ENCODE results near the gene NCKAP5. TPM values are rescaled to one million over a fixed set of nuclear protein-coding genes. Genes with fewer than 3 reads are reported as not detected.

NCKAP5 gene
- total RNA-seq, 2 donors from 2014 or later = not detected

DNA sequence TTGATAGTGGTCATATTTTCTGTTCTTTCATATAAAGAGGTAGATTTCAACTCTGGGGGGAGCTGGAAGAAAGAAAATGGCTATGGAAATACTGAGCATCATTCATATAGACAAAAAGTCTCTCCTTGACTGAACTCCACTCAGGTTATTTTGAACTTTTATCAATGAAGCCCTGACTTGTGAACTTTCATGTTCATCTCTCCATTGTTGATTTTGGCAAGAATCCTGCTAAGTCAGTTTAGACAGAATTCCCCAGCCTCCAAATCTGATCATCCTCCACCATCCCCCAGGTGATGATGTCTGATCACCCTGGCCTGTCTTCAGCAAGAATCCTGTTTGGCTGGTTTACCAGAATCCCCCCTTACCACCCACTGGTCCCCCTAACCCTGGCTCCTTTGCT is 395.0 kb downstream of the NCKAP5 start:
- Mint-ChIP-seq H3K4me3 (no peak overlapping the region), H3K9me3 (no peaks in the 10 kb centered on the region), H3K4me1 (ENCODE audit: low read depth) (no peaks in the 10 kb centered on the region), H3K27ac (no peak overlapping the region), H3K27me3 (ENCODE audit: low read depth) (no peaks in the 10 kb centered on the region), H3K36me3 (ENCODE audit: insufficient read depth in 2 of 2) (peaks cover 0 to 1% of the 10 kb centered on the region in 2 donors)
- DNase-seq = no peak
- ATAC-seq (replicated peaks in 1 of 2) = no peak

GRCh38 chr2:133171393-133172004 is 396.8 kb downstream of the NCKAP5 start:
- Mint-ChIP-seq H3K36me3 (ENCODE audit: insufficient read depth in 2 of 2) (no peaks in the 10 kb centered on the region), H3K9me3 (no peaks in the 10 kb centered on the region), H3K27ac (no peak overlapping the region), H3K4me3 (no peak overlapping the region), H3K27me3 (ENCODE audit: low read depth) (no peaks in the 10 kb centered on the region), H3K4me1 (ENCODE audit: low read depth) (no peaks in the 10 kb centered on the region)
- DNase-seq (no peak), ATAC-seq (replicated peaks in 1 of 2) (no peak)

DNA sequence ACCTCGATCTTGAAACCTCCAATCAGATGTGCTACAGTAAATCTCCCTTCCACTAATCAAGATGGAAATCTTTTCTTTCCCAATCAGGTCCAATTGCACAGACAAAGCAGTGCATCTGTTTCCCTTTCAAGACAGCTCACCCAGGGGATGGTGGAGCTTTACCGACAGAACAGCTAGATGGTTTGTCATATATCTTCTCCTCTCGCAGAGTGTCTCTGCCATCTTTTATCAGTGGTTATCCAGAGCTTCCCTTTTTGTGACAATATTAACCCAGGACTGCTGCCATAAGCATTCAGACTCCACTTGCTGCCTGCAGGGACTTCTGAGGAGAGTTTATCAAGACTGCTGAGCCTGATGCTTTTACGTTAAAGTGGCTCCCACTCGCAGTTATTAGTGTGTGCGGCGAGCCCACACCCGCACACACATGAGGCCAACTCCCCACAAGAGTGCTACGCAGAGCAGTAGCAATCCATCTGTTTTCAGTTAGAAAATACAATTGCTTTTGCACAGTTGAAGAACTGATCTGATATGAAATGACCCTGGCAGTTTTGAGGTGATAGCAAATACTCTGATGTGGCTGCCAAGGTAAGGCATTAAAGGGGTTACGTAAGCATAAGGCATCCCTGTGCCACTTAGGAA is 398.9 kb downstream of the NCKAP5 start:
- no peaks in the 10 kb centered on the region for H3K9me3 Mint-ChIP-seq
- no peak for ATAC-seq (replicated peaks in 1 of 2)
- H3K27ac Mint-ChIP-seq = no peak overlapping the region

GRCh38 chr2:133167990-133168389 is 400.3 kb downstream of the NCKAP5 start:
- Mint-ChIP-seq H3K9me3 (no peaks in the 10 kb centered on the region), H3K27ac (no peak overlapping the region), H3K36me3 (ENCODE audit: insufficient read depth in 2 of 2) (no peaks in the 10 kb centered on the region), H3K27me3 (ENCODE audit: low read depth) (no peaks in the 10 kb centered on the region), H3K4me1 (ENCODE audit: low read depth) (no peaks in the 10 kb centered on the region), H3K4me3 (no peak overlapping the region)
- no peak for ATAC-seq (replicated peaks in 1 of 2)
- no peak for DNase-seq

More for the DNA sequence above, 398.9 kb downstream of the NCKAP5 start:
- no peak overlapping the region for H3K4me3 Mint-ChIP-seq
- H3K36me3 Mint-ChIP-seq (ENCODE audit: insufficient read depth in 2 of 2) = no peaks in the 10 kb centered on the region
- DNase-seq = no peak
- H3K4me1 Mint-ChIP-seq (ENCODE audit: low read depth) = no peaks in the 10 kb centered on the region
- no peaks in the 10 kb centered on the region for H3K27me3 Mint-ChIP-seq (ENCODE audit: low read depth)

GRCh38 chr2:133167223-133167622 is 401.0 kb downstream of the NCKAP5 start:
- no peak overlapping the region for H3K27ac Mint-ChIP-seq
- no peak for ATAC-seq (replicated peaks in 1 of 2)
- no peaks in the 10 kb centered on the region for H3K4me1 Mint-ChIP-seq (ENCODE audit: low read depth)
- no peaks in the 10 kb centered on the region for H3K27me3 Mint-ChIP-seq (ENCODE audit: low read depth)
- no peak overlapping the region for H3K4me3 Mint-ChIP-seq
- no peaks in the 10 kb centered on the region for H3K9me3 Mint-ChIP-seq
- no peak for DNase-seq
- H3K36me3 Mint-ChIP-seq (ENCODE audit: insufficient read depth in 2 of 2) = no peaks in the 10 kb centered on the region

- Mint-ChIP-seq H3K4me3 (no peak overlapping the region), H3K9me3 (no peaks in the 10 kb centered on the region), H3K4me1 (ENCODE audit: low read depth) (no peaks in the 10 kb centered on the region), H3K27ac (no peak overlapping the region), H3K27me3 (ENCODE audit: low read depth) (no peaks in the 10 kb centered on the region), H3K36me3 (ENCODE audit: insufficient read depth in 2 of 2) (no peaks in the 10 kb centered on the region)
- DNase-seq (no peak), ATAC-seq (replicated peaks in 1 of 2) (no peak)
These were observed 402.2 kb downstream of the NCKAP5 start for GRCh38 chr2:133166031-133166430.

GRCh38 chr2:133163111-133163510 is 405.2 kb downstream of the NCKAP5 start:
- Mint-ChIP-seq H3K27ac (no peak overlapping the region), H3K4me1 (ENCODE audit: low read depth) (no peaks in the 10 kb centered on the region), H3K27me3 (ENCODE audit: low read depth) (no peaks in the 10 kb centered on the region), H3K36me3 (ENCODE audit: insufficient read depth in 2 of 2) (no peaks in the 10 kb centered on the region), H3K4me3 (no peak overlapping the region), H3K9me3 (peaks cover 1 to 2% of the 10 kb centered on the region in 2 donors)
- ATAC-seq (replicated peaks in 1 of 2) (no peak), DNase-seq (no peak)

DNA sequence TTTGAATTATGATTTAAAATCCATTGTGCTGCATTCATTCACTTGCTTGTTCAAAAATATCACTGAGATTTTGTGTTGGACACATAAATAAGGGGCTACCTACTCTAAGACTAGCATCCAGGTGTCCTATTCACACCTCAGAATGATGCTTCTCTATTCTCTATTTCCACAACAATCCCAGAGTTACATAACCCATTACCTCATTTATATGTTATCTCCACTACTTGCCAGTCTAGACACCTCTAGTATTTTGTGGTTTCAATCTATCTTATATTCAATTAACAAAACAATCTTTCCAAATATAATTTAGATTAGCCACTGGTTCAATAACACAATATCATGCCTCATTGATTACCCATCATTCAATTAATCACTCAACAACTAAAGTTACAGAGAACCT is 409.8 kb downstream of the NCKAP5 start:
- DNase-seq (no peak), ATAC-seq (replicated peaks in 1 of 2) (no peak)
- Mint-ChIP-seq H3K27me3 (ENCODE audit: low read depth) (no peaks in the 10 kb centered on the region), H3K4me3 (no peak overlapping the region), H3K9me3 (peaks cover 4 to 6% of the 10 kb centered on the region in 2 donors), H3K27ac (no peak overlapping the region), H3K36me3 (ENCODE audit: insufficient read depth in 2 of 2) (no peaks in the 10 kb centered on the region), H3K4me1 (ENCODE audit: low read depth) (no peaks in the 10 kb centered on the region)

- no peaks in the 10 kb centered on the region for H3K27me3 Mint-ChIP-seq (ENCODE audit: low read depth)
- no peak for DNase-seq
These were observed 410.2 kb downstream of the NCKAP5 start for GRCh38 chr2:133158024-133158423.

DNA sequence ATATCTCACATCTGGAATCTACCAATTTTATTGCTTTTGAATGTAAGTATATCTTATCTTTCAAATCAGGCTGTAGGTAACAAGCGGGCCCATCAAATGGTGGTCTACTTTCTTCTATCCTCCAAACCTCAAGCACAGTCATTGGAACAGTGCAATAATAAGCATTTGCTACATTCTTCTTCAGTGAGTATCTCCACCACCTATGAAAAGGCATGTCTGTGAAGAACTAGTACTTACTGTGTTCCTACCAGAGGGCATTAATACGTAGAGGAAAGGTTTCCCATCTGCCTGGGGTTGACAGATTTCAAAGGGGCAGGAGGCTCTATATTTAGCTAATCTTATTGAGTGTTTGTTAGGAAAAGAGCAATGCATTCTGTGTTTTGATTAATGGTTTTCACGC is 411.1 kb downstream of the NCKAP5 start:
- no peak overlapping the region for H3K4me3 Mint-ChIP-seq
- H3K27me3 Mint-ChIP-seq (ENCODE audit: low read depth) = no peaks in the 10 kb centered on the region
- H3K27ac Mint-ChIP-seq = no peak overlapping the region
- H3K4me1 Mint-ChIP-seq (ENCODE audit: low read depth) = no peaks in the 10 kb centered on the region
- H3K36me3 Mint-ChIP-seq (ENCODE audit: insufficient read depth in 2 of 2) = no peaks in the 10 kb centered on the region
- no peak for ATAC-seq (replicated peaks in 1 of 2)
- peaks cover 4 to 6% of the 10 kb centered on the region in 2 donors for H3K9me3 Mint-ChIP-seq
- no peak for DNase-seq

More at GRCh38 chr2:133158024-133158423, 410.2 kb downstream of the NCKAP5 start:
- Mint-ChIP-seq H3K4me3 (no peak overlapping the region), H3K36me3 (ENCODE audit: insufficient read depth in 2 of 2) (no peaks in the 10 kb centered on the region), H3K9me3 (peaks cover 4 to 6% of the 10 kb centered on the region in 2 donors), H3K4me1 (ENCODE audit: low read depth) (no peaks in the 10 kb centered on the region), H3K27ac (no peak overlapping the region)
- ATAC-seq (replicated peaks in 1 of 2) = no peak

- ATAC-seq (replicated peaks in 1 of 2) (no peak), DNase-seq (no peak)
- Mint-ChIP-seq H3K9me3 (peaks cover 5 to 7% of the 10 kb centered on the region in 2 donors), H3K27me3 (ENCODE audit: low read depth) (no peaks in the 10 kb centered on the region), H3K27ac (no peak overlapping the region), H3K4me3 (no peak overlapping the region), H3K4me1 (ENCODE audit: low read depth) (no peaks in the 10 kb centered on the region), H3K36me3 (ENCODE audit: insufficient read depth in 2 of 2) (no peaks in the 10 kb centered on the region)
These were observed 415.5 kb downstream of the NCKAP5 start for GRCh38 chr2:133152801-133153200.

GRCh38 chr2:133148187-133148586 is 420.1 kb downstream of the NCKAP5 start:
- Mint-ChIP-seq H3K4me1 (ENCODE audit: low read depth) (no peaks in the 10 kb centered on the region), H3K4me3 (no peak overlapping the region), H3K27ac (no peak overlapping the region), H3K9me3 (peaks cover 2 to 5% of the 10 kb centered on the region in 2 donors), H3K27me3 (ENCODE audit: low read depth) (no peaks in the 10 kb centered on the region), H3K36me3 (ENCODE audit: insufficient read depth in 2 of 2) (no peaks in the 10 kb centered on the region)
- ATAC-seq (replicated peaks in 1 of 2) = no peak
- DNase-seq = no peak

DNA sequence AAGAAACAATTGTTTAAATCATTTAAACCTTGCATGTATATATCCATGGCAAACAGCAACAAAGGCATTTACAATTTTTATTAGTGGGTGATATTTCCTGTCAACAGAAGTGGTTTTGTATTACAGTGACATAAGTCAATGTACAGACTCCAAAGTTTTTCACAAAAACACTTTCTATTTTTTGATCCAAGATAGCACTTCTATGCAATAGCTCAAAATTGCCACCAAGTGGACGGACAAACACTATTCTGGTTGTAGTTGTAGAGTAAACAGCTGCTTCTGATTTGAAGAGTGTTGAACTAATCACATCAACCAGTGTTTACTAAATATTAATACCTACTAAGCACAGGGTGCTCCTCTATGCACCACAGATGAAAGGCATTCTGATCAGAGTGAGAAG is 421.4 kb downstream of the NCKAP5 start:
- H3K36me3 Mint-ChIP-seq (ENCODE audit: insufficient read depth in 2 of 2) = no peaks in the 10 kb centered on the region
- ATAC-seq (replicated peaks in 1 of 2) (no peak), DNase-seq (no peak)
- no peaks in the 10 kb centered on the region for H3K27me3 Mint-ChIP-seq (ENCODE audit: low read depth)
- H3K4me1 Mint-ChIP-seq (ENCODE audit: low read depth) = no peaks in the 10 kb centered on the region
- H3K27ac Mint-ChIP-seq = no peak overlapping the region
- H3K4me3 Mint-ChIP-seq = no peak overlapping the region
- peaks cover 2 to 5% of the 10 kb centered on the region in 2 donors for H3K9me3 Mint-ChIP-seq

GRCh38 chr2:133143645-133144044 is 424.6 kb downstream of the NCKAP5 start:
- ATAC-seq (replicated peaks in 1 of 2) = no peak
- Mint-ChIP-seq H3K4me1 (ENCODE audit: low read depth) (no peaks in the 10 kb centered on the region), H3K27ac (no peak overlapping the region), H3K36me3 (ENCODE audit: insufficient read depth in 2 of 2) (no peaks in the 10 kb centered on the region), H3K4me3 (no peak overlapping the region), H3K9me3 (peaks cover 2 to 3% of the 10 kb centered on the region in 2 donors), H3K27me3 (ENCODE audit: low read depth) (no peaks in the 10 kb centered on the region)
- DNase-seq = no peak

All from activated T-cell treated with anti-CD3 and anti-CD28 coated beads, Interleukin-2, amount 50 U/mL, for 72 hours (primary cell).